Occipital lobe (tissue), 2 donors: ENCODE results near the gene NTPCR. TPM values are rescaled to one million over a fixed set of nuclear protein-coding genes. Genes with fewer than 3 reads are reported as not detected.
"Not testable (repeated sequence)": the region's sequence is repeated elsewhere in the genome, so short reads cannot be mapped to it uniquely, and the experiment has no call there.

Experiments used
- DNase-seq: peaks from one replicate; lab custom pipeline; 2025; lab: John Stamatoyannopoulos, UW
- total RNA-seq: library from RNA; depleted of rRNA; stranded (reverse); fragments of >200 nt; gene quantifications from one replicate; pipeline ENCODE4 v1.2.3, GENCODE V29; 2014

Gene NTPCR
- total RNA-seq: 16.4 TPM

- peak; percentile 87 for DNase-seq
Measured at GRCh38 chr1:232950197-232951176, at the start of gene NTPCR. TSS of gene NTPCR (plus strand) at chr1:232950611. CDS start at chr1:232950711, 100 bp downstream.

DNA sequence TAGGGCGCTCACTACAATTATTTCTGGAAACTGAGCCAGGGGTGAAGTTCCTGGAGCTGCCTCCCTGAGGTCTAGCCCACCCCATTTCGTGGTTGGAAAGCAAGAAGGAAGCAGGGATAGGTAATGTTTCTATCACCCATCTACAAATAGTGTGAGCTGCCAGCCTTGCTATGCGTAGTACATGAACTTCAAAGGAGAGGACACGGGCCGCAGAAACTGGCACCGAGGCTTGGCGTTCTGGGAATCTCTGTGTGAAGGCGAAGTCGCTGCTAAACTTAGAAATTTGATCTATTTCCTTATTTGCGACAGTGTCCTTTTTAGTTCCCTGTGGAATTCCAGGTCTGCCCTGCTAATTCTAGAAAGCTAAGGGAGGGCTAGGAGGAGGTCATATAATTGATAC is 49.6 kb upstream of the NTPCR start:
- no peak for DNase-seq

- no peak for DNase-seq
Measured at GRCh38 chr1:232901255-232901654, 49.2 kb upstream of the NTPCR start.

GRCh38 chr1:232902774-232903350 is 47.5 kb upstream of the NTPCR start:
- DNase-seq: no peak

DNA sequence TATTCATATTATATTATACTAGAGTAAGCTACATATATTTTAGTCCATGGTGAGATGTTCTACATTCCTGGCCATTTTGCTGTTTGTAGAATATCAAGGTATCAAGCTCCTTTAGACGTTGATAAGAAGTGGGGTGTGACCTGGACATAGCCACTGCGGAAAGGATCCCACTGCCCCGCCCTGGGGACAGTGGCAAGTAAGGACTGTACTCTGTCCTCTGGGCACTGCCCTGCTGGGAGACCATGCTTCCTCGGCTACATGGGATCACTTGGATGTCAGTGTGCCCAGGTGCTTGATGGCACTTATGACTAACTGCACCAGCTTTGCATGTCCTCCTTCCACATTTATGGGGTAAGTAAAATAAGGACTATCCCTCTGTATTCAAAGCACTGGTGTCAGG is 46.3 kb upstream of the NTPCR start:
- DNase-seq: no peak

- DNase-seq: no peak
Measured at GRCh38 chr1:232904566-232904965, 45.8 kb upstream of the NTPCR start.

DNA sequence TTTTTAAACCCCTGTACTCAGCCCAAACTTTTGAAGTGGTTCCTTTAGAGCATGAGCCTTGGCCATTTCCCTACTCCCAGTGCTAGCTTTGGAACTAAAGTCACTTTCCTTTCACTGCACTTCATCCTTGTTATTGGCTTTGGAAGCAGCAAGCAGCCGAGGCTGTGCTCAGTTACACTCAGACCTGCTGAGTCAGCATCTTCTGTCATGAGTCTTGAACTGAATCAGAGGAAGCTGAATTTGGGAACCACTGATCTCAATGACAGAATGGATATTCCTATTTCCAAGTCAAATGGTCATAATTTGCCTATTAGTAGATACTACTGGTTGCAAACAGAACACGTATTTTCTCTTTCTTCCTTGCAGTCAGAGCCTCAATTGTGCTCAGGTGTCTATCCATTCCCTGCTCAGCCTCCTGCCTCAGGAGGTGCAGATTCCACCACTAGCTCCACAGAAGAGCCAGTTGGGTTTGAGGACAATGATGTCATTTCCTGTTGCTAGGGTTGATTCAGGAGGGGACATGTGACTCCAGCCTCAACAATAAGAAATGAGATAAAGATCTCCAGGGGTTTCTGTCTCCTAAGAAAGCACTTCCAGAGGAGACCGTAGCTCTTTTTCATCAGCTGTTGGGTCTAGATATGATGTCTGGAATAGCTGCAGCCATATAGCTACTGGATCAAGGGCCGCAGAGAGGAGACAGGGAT is 44.9 kb upstream of the NTPCR start:
- no peak for DNase-seq

DNA sequence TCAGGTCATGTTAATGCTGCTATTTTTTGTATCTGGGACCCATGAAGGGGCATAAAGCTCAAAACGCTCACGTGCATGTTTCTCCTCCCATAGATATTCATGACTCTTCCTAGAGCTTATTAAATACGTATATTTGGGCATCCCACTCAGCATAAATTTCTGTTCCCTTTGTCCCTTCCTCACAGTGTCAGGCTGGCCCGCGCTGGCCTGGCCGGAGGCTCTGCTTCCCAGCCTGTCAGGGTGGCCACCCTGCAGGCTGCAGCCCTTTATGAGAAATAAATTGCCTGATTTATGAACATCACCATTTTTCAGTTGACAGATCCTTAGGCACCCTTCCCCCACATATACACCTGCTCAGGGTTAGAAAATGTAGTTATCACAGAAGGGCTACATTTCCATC is 44.0 kb upstream of the NTPCR start:
- DNase-seq: no peak

DNA sequence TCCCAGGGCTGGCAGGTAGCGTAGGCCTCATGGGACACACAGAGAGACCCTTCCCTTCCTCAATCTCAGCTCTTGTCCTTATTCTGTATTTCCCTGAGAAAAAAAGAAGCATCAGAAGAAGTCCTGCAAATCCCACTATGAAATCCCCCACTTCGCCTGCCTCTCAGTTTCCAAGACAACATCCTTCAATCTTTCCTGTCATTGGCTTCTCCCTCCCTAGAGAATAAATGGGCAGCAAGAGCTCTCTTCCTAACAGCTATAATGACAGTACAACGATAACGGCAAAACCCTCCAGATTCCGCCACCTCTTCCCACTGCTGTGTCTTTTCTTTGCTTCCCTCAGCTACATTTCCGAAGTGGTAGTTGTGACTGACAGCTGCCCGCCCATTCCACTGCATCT is 41.6 kb upstream of the NTPCR start:
- no peak for DNase-seq

DNA sequence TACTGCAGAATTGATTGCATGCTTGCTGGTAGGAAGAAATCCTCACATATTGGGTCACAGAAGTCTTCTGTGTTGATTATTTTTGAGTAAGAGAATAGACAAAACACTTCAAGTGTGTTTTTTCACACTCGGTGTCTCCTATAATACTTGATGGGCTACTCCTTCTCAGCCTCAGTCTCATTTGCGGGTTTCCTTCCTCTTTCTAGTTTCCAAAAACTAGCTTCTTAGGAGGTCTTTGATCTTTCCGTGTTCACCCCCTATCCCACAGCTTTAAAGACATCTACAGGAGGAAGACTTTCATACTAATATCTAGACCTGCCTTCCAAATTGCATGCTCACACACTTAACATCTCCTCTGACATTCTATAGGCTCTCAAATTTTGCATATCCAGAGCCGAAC is 40.7 kb upstream of the NTPCR start:
- DNase-seq: no peak

DNA sequence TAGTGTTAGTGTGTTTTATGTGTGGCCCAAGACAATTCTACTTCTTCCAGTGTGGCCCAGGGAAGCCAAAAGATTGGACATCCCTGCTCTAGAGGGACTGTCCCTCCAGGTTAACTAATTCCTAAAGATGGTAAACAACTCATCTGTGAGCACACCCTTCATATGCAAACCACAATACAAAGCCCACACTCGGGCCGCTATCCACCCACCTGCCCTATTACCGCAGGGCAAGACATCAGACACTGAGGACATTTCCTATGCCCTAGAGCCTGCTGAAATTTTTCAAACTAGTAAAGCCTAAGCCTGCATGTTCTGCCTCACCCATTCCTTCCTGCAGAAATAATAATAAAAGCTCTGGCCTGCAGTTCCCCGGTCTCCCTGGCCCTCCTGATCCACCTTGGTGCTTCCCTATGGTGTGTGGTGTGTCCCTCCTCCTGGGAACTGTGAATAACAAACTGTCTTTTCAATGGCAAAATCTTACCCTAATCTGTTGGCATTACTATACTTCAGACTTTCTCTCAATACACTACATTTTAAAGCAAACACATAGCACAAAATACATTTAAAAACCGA is 39.3 kb upstream of the NTPCR start:
- DNase-seq: no peak

DNA sequence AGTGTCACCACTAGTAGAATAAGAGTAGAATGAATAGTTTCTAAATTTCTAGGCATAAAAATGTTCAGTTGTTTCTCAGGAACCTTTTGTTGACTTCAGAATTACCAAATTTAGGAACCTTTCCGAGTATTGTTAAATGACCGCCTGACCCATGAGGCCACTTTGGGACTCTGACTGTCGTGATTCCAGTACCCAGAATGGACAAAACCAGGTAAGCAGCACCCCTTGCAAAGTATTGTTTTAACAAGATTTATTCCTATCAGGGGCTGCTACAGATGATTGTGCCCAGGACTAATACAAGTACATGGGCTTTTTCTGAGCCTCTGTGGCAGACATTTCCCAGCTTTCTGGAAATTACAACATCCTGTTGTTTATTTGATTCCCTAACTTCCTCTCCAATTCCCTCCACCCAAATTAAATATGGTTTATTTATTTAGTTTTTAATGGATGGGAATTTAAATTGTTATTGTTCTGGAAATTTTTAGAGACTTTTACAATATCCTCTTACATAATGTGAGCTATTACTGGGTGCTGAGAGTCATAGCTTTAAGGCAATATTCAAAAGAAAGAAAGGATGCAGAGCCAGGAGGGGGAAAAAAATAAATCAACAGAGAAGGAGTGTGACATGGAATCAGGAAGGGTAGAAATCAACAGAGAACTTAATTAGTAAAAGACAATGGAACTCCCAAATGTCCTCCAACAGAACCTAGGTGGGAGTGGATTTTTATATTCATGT is 37.4 kb upstream of the NTPCR start:
- no peak for DNase-seq

DNA sequence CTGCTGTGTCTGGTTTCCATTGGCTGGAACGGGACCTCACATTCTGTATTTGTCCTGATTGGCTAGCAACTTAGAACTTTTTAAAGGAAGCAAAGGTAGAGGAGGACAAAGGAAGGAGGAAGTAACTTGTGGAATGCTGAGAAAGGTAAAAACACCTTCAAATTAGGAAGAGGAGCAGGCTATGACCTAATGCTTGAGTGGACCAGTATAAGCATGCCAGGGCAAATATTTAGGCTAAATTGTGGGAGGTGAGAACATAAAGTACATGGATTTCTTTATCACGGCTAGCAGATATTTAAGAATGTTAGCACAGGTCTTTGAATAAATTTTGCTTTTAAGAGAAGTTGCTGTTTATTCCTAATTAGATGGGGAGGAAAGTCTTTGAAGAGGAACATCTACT is 36.1 kb upstream of the NTPCR start:
- not testable (repeated sequence) for DNase-seq

GRCh38 chr1:232915212-232915611 is 35.2 kb upstream of the NTPCR start:
- DNase-seq: no peak

DNA sequence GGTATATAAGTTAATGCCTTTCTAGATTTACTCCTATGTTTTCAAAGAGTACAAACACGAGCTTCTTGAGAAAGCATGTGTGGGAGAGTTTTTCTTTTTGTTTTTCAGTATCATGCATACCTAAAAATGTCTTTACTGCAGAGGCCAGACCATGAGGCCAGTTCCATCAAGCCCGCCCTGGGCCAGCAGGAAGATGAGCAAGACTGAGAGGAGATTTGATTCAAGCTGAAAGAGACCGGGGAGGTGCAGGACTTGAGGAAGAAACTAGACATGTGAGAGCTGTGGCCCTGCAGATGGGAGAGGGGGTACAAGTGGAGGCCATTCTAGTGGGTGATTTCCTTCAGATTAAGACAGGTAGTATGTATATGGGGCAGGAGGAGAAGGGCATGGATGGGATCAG is 33.4 kb upstream of the NTPCR start:
- no peak for DNase-seq

DNA sequence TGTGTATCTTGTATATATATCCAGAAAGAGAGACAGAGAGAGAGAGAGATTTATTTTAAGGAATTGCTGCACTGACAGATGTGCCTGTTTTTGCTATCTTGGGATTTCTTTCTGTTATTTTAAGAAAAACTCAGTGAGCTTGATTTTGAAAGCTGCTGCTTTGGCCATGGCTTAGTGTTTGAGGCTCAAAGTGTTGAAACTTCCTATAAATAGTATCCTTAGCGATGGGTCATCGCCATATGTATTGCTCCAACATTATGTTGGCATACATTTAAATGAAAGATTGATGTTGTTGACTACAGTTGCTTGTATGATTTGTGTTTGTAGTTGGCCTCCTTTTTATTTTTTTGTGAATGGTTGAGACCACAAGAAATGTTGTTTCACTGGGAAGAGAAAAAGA is 29.0 kb upstream of the NTPCR start:
- DNase-seq: no peak

DNA sequence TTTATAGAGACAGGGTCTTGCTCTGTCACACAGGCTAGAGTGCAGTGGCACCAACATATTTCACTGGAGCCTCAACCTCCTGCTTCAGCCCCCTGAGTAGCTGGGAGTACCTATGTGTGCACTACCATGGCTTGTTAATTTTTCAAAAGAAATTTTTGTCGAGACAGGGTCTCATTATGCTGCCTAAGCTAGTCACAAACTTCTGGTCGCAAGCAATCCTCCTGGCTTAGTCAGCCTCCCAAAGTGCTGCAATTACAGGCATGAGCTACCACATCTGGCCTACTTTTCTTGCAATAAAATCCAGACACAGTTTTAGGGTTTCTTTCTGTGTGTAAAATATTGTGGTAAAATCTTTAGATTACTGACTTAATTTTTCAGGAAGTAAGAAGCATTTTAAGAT is 27.9 kb upstream of the NTPCR start:
- no peak for DNase-seq

- no peak for DNase-seq
Measured at GRCh38 chr1:232923739-232924386, 26.5 kb upstream of the NTPCR start.

- DNase-seq: no peak
Measured at GRCh38 chr1:232924874-232925273, 25.5 kb upstream of the NTPCR start.

DNA sequence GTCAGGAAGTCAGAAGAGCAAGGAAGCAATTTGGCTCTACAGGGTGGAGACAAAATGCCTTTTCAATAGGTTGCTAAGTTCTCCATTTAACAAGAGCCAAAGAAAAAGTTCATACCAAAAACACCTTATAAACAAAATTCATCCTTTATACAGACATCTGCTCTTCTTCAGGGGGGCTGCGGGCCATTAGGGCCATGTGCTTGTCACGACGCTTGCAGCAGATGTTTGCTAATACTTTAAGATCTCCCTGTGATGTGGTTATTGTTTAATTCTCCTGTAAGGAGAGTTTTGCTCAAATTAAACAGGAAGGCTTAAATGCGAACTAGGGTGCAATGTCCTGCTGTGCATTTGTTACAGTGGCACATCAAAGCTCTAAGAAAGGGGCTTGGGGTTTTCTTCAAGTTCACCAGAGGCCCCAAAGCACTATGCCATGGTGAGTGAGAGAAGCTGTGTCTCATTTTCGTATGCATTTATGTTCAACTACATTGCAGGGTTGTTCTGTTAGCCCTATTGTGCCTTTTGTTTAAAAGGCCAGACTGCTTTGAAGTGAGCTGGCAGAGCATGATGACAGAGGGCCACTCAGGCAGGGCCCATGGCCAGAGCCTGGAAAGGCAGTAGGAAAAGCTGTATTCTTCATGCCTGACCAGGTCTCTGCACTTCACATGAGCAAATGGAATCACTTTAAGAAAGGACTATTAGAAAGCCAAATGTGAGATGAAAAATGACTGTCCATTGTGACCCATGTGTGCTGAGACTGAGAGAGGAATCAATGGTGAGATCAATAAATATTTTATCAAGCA is 24.8 kb upstream of the NTPCR start:
- DNase-seq: no peak
